Glomerular visceral epithelial cell (primary cell): Measurements from ENCODE around the gene ENKUR.

ENCODE experiments used
- DNase-seq: peaks from one replicate; pipeline ENCODE4 v3.0.0-alpha.2; 2016; ENCODE audit errors: extremely low spot score

Gene ENKUR

GRCh38 chr10:25015828-25016375 is at the start of gene ENKUR:
Gene ENKUR (minus strand): TSS chr10:25016158. CDS start chr10:25015936, 222 bp downstream.
- DNase-seq: peak; percentile 92

DNA sequence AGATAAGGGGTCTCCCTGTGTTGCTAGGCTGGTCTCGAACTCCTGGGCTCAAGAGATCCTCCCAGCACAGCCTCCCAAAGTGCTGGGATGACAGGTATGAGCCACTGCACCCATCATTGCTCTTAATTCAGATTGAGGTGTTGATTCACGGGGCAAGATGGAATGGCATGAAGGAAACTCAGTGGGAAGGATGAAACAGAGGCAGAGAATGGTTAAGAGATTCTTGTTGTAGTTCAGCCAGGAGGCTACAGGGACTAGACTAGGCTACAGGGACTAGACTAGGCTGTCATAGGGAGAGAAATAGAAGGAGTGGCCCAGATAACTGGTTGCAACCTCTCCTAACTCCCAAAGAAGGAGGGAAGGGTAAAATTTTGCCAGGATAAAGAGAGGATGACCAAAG is 48.4 kb upstream of the ENKUR start:
- DNase-seq: no peak

- DNase-seq: no peak
Observed at GRCh38 chr10:25063644-25064043, 47.7 kb upstream of the ENKUR start.

DNA sequence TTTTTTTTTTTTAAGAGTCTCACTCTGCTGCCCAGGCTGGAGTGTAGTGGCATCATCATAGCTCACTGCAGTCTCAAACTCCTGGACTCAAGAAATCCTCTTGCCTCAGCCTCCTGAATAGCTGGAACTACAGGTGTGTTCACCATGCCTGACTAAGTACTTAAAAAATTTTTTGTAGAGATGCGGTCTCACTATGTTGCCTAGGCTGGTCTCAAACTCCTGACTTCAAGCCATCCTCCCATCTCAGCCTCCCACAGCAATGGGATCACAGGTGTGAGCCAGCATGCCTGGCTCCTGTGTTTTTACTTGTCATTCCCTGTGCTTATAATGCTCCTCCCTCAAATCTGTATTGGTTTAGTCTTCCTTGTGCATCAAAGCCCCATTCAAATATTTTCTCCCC is 47.2 kb upstream of the ENKUR start:
- DNase-seq: no peak

- peak; percentile 57 for DNase-seq
Observed at GRCh38 chr10:25061711-25062449, 45.9 kb upstream of the ENKUR start.

DNA sequence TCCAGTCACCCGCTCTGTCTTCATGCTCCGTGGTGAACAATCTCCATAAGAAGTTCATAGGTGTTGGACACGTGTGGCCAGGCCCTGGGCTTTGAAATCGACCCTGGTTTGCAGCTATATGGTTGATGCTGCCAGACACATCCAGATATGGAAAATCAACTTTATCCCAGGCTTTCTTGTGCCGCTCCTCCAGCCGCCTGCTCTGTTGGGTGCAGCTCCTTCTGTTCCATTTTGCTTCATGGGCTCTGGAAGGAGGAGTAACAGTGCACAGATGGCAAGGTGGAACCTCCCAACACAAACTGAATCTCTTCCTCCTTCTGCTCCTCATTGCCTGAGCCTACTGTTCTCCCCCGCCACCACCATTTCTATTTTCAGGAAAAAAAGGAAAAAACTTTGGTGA is 45.2 kb upstream of the ENKUR start:
- DNase-seq: no peak

GRCh38 chr10:25059990-25060389 is 44.0 kb upstream of the ENKUR start:
- DNase-seq: peak; percentile 77

DNA sequence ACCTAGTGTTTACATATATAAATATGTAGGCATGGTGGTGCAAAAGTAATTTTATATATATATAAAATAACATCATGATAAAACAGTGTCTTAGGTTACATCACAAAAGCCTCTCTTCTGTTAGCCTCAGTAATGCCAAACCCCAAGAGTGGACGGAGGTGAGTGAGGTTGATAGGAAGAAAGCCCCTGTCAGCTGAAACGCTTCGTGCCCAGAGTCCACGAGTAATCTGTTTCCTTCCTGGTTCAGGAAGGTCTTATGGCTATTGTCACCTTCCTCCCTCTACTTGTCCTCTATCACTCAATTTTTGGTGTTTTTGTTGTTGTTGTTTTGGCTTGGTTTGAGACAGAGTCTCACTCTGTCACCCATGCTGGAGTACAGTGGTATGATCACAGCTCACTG is 41.9 kb upstream of the ENKUR start:
- DNase-seq: no peak

DNA sequence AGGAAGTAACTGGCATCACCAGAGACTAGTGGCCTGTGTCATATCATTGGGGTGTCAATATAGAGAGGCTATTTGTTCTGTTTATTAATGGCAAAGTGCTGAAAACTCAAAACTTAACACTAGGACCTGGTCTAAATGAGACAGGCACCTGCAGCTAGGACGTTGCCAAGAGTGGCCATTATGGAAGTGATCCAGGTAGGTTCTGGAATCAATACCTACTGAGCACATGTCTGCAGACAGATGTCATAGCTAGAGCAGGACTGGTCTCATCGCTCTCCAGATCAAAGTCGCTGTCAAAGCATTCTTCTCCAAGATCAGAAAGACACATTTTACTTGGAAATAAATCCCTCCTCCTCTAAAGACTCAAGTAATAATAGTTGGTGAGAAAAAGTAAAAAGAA is 40.8 kb upstream of the ENKUR start:
- DNase-seq: no peak

DNA sequence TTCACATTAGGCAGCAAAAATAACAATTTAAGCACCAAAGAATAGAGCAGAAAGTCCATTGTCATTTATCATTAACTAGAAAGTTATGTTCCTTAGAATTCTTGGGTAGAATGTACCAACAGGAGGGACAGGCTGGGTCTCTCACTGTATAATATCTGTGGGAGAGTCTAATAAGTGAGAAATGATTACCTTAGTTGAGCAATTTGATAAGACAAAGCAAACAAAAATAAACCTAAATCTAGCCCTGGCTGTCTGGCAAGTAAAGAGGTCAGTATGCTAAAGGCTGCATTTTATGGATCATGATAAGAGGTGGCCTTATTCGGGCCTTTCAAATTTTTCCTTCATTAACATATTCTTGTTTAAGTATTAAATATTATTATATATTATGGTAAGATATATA is 36.1 kb upstream of the ENKUR start:
- no peak for DNase-seq

DNA sequence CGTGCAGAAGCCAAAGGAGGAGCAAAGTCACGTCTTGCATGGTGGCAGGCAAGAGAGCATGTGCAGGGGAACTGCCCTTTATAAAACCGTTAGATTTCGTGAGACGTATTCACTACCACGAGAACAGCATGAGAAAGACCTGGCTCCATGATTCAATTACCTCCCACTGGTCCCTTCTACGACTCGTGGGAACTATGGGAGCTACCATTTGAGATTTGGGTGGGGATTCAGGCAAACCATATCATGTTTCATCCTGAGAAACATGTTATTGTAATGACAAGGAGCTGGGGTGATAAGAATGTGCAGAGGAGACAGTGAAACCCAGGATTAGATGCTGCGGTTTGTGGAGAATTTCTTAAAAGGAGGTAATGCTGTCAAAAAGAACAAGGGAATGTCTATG is 34.4 kb upstream of the ENKUR start:
- no peak for DNase-seq

GRCh38 chr10:25049966-25050365 is 34.0 kb upstream of the ENKUR start:
- DNase-seq: no peak

DNA sequence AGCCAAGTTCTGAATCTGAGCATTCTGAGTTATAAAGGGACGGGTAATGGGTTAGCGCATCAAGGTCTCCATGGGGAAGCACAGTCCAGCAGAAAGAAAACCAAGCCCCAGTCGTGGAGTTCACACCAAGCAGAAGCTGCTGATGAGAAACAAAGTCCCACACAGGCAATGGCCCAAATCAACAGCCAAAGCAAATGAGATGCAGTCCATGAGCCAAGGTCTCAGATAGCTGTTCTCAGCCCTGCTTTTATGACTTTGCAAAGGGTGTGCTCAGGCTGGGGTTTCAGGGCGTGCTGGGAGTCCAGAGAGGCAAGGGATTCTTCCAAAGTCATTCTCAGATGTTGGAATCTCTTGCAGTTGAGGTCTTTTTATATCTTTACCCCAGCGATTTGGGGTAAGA is 32.5 kb upstream of the ENKUR start:
- DNase-seq: no peak

DNA sequence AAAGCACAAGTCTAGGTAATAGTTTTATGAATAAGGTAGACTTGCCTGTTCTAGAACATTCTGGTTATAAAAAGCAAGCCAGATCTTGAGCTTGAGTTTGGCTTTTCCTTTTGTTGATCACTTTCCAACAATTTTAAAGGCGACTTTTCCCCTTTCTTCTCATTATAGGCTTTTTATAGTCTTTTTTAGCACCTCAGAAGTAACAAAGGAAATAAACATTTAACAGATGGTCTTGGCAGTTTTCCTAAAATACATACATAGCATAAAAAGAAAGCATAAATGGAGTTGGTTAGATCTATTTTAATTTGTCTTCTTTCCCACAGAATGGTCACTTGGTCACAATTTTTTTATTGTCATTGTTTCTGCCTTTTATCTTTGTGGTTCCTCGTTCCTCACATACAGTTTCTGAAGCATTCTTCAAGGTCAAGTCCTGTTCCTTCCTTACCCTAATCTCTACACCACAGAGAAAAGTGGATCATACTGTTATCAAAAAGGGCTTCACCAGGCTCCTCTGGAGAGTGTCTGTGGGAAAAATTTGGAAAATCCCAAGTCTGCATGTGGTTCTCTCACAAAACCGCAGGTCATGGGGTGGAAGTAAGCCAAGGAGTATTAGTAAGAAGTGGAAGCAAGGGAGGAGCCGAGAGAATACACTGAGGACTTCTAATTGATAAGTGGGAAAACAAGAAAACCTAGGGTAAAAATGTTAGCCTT is 31.8 kb upstream of the ENKUR start:
- DNase-seq: peak; percentile 74

DNA sequence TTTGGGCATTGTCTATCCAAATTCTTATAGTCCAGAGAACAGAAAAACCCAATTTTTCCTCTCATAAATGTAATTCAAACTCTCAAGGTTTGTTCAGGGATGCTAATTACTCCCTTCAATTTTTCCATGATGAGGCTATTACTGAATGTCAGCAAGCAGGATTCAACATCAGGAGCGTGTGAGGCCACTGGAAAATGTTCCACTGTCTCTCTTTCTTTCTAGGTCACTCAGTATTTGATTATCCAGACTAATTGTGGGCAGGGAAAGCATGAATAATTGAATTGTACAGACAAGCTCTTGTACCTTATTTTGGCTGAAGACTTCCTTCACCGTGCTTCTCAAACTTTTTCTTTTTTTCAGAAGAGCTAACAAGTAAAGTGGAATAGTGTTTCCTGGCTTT is 31.1 kb upstream of the ENKUR start:
- DNase-seq: no peak

- DNase-seq: no peak
Observed at GRCh38 chr10:25046641-25047040, 30.7 kb upstream of the ENKUR start.

DNA sequence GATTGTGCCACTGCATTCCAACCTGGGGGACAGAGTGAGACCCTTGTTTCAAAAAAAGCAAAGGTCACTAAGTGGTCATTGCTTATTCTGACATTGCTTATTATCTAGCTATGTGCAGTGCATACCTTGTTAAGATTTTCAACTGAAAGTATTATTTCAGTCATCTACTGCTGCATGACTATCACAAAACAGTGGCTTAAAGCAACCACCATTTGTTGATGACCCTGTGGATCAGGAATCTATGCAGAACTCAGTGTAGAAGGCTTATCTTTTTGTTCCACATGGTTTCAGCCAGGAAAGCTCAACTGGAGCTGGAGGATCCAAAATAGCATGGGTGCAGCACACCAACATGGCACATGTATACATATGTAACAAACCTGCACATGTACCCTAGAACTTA is 23.6 kb upstream of the ENKUR start:
- no peak for DNase-seq

DNA sequence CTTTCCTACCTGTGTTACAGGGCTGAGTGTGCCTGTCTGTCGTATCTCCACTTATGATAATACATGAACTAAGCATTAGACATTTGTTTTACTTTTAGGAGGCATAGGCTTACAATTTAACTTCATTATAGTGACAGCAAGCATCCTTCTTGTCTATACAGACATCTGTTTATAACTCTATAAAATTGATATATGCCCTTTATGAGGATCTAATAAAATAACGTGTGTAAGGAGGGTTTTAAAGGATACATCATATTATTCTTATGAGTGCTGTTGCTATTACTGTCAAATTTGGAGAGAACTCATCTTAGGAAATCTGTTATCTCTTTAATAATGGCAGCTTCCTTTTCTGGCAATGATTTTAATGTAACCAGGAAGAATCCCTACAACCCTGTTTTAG is 22.4 kb upstream of the ENKUR start:
- no peak for DNase-seq

DNA sequence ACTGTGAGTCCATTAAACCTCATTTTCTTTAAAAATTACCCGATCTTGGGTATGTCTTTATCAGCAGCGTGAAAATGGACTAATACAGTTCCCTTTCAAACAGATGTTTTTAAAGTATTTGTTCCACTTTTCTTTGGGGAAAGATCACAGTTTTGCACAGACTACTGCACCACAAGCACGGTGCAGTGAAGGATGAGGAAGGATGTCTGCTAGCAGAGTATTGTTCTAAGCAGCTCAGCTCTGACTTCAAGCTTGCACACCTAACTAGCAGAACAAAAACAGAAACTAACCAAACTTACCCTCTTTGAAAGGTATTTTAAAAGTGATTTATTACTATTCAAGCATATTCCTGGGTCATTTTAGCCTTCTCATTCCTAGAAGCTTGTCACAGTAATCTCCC is 20.4 kb upstream of the ENKUR start:
- no peak for DNase-seq

DNA sequence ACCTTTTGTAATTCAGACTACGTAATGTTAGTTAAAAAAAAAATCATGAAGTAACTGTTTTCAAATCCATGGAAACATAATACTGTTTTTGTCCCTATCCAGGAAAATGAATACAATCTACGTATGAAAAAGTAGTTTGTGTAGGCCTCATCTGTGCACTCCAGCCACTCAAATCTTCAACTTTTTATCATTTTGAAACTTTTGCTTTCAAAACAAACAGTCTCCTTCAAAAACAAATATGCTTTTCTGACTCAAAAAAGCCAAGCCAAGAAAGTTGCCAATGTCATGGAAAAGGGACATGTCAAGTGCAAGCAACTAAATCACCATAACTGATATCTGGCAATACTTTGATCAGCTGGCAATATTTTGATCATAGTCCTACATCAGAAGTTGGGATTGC is 13.6 kb upstream of the ENKUR start:
- DNase-seq: no peak

DNA sequence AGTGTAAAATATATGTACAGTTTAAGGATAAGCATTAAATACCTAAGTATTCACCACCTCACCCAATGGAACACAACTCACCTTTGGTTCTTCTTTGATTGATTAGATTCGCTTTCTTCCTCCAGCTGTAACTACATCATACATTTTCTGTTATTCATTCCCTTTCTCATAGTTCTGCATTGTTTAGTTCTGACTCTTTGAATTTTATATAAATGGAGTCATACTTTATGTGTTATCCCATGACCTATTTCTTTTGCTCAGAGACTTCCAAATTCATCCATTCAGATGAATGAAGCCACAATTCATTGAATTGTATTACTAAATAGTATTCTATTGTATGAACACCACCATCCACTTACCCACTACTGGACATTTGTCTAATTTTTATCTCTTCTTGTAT is 12.8 kb upstream of the ENKUR start:
- no peak for DNase-seq

DNA sequence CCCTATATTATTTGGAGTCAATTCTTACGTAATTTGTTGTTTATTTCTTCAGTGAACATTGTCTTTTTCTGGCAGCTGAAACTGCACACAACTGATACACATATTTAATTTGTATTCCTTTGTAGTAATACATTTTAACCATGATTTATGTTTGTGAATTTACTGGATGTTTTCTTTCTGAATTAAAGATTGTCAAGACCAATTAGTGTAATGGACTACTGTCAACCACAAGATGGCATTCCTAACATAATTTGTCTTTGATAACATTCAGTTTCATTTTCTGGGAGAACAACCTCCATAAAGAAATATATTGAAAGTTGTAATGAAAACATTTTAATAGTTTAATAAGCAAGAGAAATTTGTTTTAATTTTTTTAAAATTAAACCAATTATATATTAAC is 10.5 kb upstream of the ENKUR start:
- DNase-seq: no peak

GRCh38 chr10:25024528-25024927 is 8.6 kb upstream of the ENKUR start:
- no peak for DNase-seq
